Suprapubic skin (tissue), 4 donors: ENCODE measurements around the gene STAC2. TPM values are rescaled to one million over a fixed set of nuclear protein-coding genes. Genes with fewer than 3 reads are reported as not detected.

Experiments used
- DNase-seq, 2 donors: peaks; one replicate each; pipeline ENCODE4 v3.0.0-alpha.2; 2019; ENCODE audit warnings: low spot score in 2 of 2
- H3K27ac ChIP-seq: fragments of 200-600 bp; sonication (generic); one replicate; pipeline ENCODE4 v1.5.1; 2019
- H3K27me3 ChIP-seq: fragments of 200-600 bp; sonication (generic); one replicate; pipeline ENCODE4 v1.5.1; 2019
- H3K36me3 ChIP-seq: fragments of 200-600 bp; sonication (generic); one replicate; pipeline ENCODE4 v1.5.1; 2019
- H3K4me1 ChIP-seq: fragments of 200-600 bp; sonication (generic); one replicate; pipeline ENCODE4 v1.5.1; 2019
- H3K4me3 ChIP-seq: fragments of 200-600 bp; sonication (generic); one replicate; pipeline ENCODE4 v1.5.1; 2019; ENCODE audit warnings: mild to moderate bottlenecking
- H3K9me3 ChIP-seq: fragments of 200-600 bp; sonication (generic); one replicate; pipeline ENCODE4 v1.5.1; 2019
- EP300 ChIP-seq: sonication (generic); formaldehyde crosslinking; IDR thresholded peaks from one replicate; pipeline ENCODE4 v1.6.1; 2017; ENCODE audit warnings: antibody characterized with exemption
- POLR2A ChIP-seq, 2 donors: fragments of 450-650 bp; IDR thresholded peaks; one replicate each; pipeline ENCODE4 v1.6.1; 2017; ENCODE audit warnings: antibody characterized with exemption in 2 of 2, mild to moderate bottlenecking in 2 of 2, moderate library complexity in 2 of 2
- POLR2AphosphoS5 ChIP-seq, 3 donors: sonication (generic); formaldehyde crosslinking; IDR thresholded peaks; one replicate each; pipeline ENCODE4 v1.6.1; 2017; ENCODE audit warnings: antibody characterized with exemption in 3 of 3
- WGBS: methylation state at CpG from one replicate; pipeline ENCODE4 v1.1.5; 2018; 5-methylcytosine and 5-hydroxymethylcytosine counted together
- total RNA-seq, 4 donors: library from RNA; depleted of rRNA; stranded (reverse); fragments of >200 nt; gene quantifications; one replicate each; pipeline ENCODE4 v1.1.0, GENCODE V29; 2016
- TF ChIP-seq, protein P1 (sequence below), 2 donors: fragments of 200-600 bp in 1 of 2; fragments of 450-650 bp in 1 of 2; sonication (generic) in 1 of 2; IDR thresholded peaks; one replicate each; pipeline ENCODE4 v1.5.1; 2016 to 2019; ENCODE audit warnings: antibody characterized with exemption in 2 of 2, mild to moderate bottlenecking in 1 of 2, moderate library complexity in 1 of 2

Gene STAC2
- total RNA-seq, 4 donors from 2014 or later, result 10.9 to 26.4 (median 16.5) TPM

DNA sequence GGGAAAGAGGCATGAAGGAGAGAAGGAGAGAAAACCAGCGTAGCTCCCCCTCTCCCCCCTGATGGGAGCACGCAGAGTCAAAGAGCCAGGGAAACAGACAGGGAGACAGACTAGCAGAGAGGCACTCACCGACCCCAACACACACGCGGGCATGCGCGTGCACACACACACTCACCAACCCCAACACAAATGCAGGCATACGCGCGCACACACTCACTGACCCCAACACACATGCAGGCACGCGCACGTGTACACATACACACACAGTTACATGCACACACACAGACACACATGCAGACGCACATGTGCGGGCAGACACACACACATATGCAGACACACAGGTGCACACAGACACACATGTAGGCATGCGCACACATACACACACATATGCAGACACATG is 32.8 kb downstream of the STAC2 start:
- peaks cover 46% of the 10 kb centered on the region for H3K36me3 ChIP-seq
- 92% methylated on average over 16 of the region's 16 CpGs for WGBS
- no peak for DNase-seq
- H3K4me1 ChIP-seq, result peaks cover 34% of the 10 kb centered on the region
- H3K9me3 ChIP-seq, result no peaks in the 10 kb centered on the region
- H3K4me3 ChIP-seq, result no peak overlapping the region
- no peak for TF ChIP-seq EP300
- TF ChIP-seq, protein P1, sequence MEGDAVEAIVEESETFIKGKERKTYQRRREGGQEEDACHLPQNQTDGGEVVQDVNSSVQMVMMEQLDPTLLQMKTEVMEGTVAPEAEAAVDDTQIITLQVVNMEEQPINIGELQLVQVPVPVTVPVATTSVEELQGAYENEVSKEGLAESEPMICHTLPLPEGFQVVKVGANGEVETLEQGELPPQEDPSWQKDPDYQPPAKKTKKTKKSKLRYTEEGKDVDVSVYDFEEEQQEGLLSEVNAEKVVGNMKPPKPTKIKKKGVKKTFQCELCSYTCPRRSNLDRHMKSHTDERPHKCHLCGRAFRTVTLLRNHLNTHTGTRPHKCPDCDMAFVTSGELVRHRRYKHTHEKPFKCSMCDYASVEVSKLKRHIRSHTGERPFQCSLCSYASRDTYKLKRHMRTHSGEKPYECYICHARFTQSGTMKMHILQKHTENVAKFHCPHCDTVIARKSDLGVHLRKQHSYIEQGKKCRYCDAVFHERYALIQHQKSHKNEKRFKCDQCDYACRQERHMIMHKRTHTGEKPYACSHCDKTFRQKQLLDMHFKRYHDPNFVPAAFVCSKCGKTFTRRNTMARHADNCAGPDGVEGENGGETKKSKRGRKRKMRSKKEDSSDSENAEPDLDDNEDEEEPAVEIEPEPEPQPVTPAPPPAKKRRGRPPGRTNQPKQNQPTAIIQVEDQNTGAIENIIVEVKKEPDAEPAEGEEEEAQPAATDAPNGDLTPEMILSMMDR (IDR thresholded peaks at IDR 0.05), result no peak
- TF ChIP-seq POLR2A (IDR thresholded peaks at IDR 0.05), result no peak
- TF ChIP-seq POLR2AphosphoS5 (IDR thresholded peaks at IDR 0.05), result no peak
- no peak overlapping the region for H3K27ac ChIP-seq
- no peaks in the 10 kb centered on the region for H3K27me3 ChIP-seq

DNA sequence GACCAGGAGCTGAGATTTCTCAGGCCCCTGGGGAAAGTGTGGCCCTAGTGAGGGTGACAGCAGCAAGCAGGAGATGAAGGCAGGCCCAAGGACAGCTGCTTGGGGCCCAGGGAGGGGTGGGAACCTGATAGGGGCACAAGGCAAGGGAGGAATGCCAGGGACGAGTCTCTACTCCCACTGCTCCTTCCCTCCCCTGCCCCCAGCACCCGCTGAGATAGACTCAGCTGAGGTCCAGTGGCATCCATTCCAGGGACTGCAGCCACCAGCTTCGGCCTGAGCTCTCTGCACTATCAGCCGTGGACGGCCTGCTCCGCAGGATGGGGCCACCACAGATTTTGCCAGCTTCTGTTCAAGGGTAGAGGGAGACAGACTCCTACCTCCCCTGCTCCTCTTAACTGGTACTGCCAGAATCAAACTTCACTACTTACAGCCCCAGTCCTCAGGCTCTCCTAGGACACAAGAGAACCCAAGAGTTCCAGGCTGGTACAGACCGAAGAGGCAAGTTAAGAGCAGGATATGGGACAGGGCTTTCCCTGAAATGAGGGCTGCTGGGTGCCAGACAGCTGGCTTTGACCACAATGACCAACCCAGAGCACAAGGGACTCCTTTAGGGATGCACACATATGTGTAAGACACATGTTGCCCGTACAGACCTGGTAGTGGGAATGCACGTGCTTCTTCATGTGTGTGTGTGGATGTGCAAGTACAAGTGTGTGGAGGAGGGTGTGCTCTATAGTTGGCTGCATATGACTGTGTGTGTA is 33.8 kb downstream of the STAC2 start:
- H3K36me3 ChIP-seq, result peaks cover 55% of the 10 kb centered on the region
- TF ChIP-seq EP300 (no peak), POLR2AphosphoS5 (IDR thresholded peaks at IDR 0.05) (no peak), POLR2A (IDR thresholded peaks at IDR 0.05) (no peak)
- TF ChIP-seq, protein P1 (IDR thresholded peaks at IDR 0.05), result no peak

DNA sequence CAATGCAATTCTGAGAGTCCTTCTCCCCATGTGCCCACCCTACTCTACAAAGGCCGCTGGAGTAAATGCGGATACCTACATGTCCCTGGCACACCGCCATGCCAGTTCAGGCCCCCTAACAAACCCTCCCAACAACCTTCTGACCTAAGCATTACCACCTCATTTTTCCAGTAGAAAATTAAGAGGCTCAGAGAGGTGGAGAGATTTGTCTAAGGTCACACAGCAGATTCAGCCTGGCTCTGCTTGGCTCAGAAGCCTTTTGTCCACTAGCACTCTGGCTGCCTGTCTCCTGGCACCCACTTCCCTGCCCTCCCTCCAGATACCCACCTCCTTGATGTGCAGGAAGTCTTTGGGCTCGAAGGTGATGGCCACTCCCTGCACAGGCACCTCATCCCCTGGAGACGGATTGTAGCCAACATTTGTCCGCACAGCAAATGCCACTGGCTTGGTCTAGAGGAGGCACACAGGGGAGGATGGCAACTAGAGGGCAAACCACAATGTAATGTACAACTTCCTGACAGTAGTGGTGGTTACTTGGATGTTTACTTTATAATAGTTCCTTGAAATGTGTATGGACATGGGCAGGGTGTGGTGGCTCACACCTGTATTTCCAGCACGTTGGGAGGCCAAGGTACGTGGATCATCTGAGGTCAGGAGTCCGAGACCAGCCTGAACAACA is 38.5 kb downstream of the STAC2 start:
- DNase-seq, result no peak
- no peaks in the 10 kb centered on the region for H3K27me3 ChIP-seq
- peaks cover 92% of the 10 kb centered on the region for H3K36me3 ChIP-seq
- H3K9me3 ChIP-seq, result no peaks in the 10 kb centered on the region
- no peaks in the 10 kb centered on the region for H3K4me1 ChIP-seq
- H3K4me3 ChIP-seq, result no peak overlapping the region
- 93% methylated on average over 9 of the region's 9 CpGs for WGBS
- H3K27ac ChIP-seq, result no peak overlapping the region
- no peak for TF ChIP-seq POLR2AphosphoS5 (IDR thresholded peaks at IDR 0.05)
- TF ChIP-seq, protein P1 (IDR thresholded peaks at IDR 0.05), result no peak
- TF ChIP-seq EP300, result no peak
- no peak for TF ChIP-seq POLR2A (IDR thresholded peaks at IDR 0.05)

More for the DNA sequence above, 33.8 kb downstream of the STAC2 start:
- H3K4me1 ChIP-seq, result peaks cover 24% of the 10 kb centered on the region
- WGBS, result 95% methylated on average over 8 of the region's 9 CpGs
- H3K4me3 ChIP-seq, result no peak overlapping the region
- no peaks in the 10 kb centered on the region for H3K27me3 ChIP-seq
- DNase-seq, result no peak
- no peaks in the 10 kb centered on the region for H3K9me3 ChIP-seq
- no peak overlapping the region for H3K27ac ChIP-seq

DNA sequence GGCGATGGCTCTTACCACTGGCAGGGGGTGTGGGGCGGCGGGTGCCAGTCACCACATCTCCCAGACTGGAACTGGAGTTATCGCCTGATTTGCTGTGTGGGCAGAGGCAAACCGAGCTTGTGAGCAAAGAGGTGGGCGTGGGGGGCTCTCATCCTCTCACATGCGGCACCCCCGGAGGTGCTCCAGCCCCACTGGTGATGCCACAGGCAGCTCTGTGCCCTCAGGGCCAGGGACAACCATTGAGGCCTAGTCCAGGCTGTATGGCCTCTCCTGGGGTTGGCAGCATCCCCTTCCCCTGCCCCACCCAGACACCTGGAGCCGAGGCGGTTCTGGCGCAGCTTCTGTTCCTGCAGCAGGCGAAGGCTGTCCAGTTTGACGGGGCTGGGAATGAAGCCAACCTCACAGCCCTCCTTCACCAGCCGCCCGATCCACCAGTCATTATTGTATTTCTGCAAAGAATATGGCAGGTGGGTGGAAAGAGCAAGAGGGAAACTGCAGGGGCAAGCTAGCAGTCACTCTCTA is 39.2 kb downstream of the STAC2 start:
- Histone ChIP-seq H3K4me3 (no peak overlapping the region), H3K27ac (no peak overlapping the region), H3K36me3 (peaks cover 87% of the 10 kb centered on the region), H3K27me3 (no peaks in the 10 kb centered on the region), H3K9me3 (no peaks in the 10 kb centered on the region), H3K4me1 (no peaks in the 10 kb centered on the region)
- WGBS, result 83% methylated on average over 10 of the region's 15 CpGs
- TF ChIP-seq POLR2A (IDR thresholded peaks at IDR 0.05) (no peak), EP300 (no peak), POLR2AphosphoS5 (IDR thresholded peaks at IDR 0.05) (no peak)
- TF ChIP-seq, protein P1 (IDR thresholded peaks at IDR 0.05), result no peak
- DNase-seq, result no peak

DNA sequence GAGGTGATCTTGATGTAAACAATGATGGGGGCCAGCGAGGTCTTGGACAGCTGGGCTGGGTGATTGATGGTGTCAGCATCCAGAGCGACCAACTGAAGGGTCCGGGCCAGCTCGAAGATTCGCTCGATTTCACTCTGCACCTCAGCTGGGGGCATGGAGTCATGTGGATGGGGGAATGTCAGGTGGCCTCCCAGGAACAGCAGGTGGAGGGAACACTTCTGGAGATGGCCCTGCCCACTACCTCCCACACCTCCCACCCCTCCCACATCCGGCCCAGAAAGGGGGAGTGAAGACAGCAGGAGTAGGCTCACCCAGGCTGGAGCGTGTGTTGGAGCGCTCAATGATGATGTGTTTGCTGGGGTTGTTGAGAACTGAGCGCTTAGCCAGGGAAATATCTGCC is 42.0 kb downstream of the STAC2 start:
- H3K27me3 ChIP-seq, result no peaks in the 10 kb centered on the region
- WGBS, result 93% methylated on average over 10 of the region's 10 CpGs
- no peak overlapping the region for H3K27ac ChIP-seq
- no peak for TF ChIP-seq EP300
- no peak for TF ChIP-seq POLR2A (IDR thresholded peaks at IDR 0.05)
- TF ChIP-seq, protein P1 (IDR thresholded peaks at IDR 0.05), result no peak
- no peak for TF ChIP-seq POLR2AphosphoS5 (IDR thresholded peaks at IDR 0.05)
- peaks cover 75% of the 10 kb centered on the region for H3K36me3 ChIP-seq
- H3K4me1 ChIP-seq, result peaks cover 2% of the 10 kb centered on the region
- no peak overlapping the region for H3K4me3 ChIP-seq
- no peaks in the 10 kb centered on the region for H3K9me3 ChIP-seq
- DNase-seq, result no peak
